ENCODE data around the gene RFX8. TPM values are rescaled to one million over a fixed set of nuclear protein-coding genes. Genes with fewer than 3 reads are reported as not detected.

The RFX8 gene
- total and polyA plus RNA-seq, 9 of the 15 experiments (the other 6 are each of a cell fraction or from before 2014, with no cell fraction given) = not detected

DNA sequence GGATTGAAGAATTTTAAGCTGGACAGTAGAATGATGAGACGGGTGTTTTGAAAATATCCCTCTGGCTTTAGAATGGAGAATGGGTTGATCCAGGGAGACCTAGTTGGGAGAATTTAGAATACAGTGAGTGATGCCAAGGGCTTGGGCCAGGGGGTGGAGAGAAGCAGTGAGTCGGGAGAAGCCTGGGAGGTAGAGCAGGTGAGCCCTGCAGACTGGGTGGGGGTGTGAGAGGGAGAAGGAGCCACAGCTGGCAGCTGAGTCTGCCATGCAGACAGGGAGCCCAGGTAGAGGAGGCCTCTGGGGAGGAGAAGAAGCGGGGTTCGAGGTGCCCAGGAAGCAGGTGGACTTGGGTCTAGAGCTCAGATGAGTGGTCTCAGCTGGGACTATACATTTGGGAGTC is 105.8 kb downstream of the RFX8 start (continued):
- TF ChIP-seq, protein P1, sequence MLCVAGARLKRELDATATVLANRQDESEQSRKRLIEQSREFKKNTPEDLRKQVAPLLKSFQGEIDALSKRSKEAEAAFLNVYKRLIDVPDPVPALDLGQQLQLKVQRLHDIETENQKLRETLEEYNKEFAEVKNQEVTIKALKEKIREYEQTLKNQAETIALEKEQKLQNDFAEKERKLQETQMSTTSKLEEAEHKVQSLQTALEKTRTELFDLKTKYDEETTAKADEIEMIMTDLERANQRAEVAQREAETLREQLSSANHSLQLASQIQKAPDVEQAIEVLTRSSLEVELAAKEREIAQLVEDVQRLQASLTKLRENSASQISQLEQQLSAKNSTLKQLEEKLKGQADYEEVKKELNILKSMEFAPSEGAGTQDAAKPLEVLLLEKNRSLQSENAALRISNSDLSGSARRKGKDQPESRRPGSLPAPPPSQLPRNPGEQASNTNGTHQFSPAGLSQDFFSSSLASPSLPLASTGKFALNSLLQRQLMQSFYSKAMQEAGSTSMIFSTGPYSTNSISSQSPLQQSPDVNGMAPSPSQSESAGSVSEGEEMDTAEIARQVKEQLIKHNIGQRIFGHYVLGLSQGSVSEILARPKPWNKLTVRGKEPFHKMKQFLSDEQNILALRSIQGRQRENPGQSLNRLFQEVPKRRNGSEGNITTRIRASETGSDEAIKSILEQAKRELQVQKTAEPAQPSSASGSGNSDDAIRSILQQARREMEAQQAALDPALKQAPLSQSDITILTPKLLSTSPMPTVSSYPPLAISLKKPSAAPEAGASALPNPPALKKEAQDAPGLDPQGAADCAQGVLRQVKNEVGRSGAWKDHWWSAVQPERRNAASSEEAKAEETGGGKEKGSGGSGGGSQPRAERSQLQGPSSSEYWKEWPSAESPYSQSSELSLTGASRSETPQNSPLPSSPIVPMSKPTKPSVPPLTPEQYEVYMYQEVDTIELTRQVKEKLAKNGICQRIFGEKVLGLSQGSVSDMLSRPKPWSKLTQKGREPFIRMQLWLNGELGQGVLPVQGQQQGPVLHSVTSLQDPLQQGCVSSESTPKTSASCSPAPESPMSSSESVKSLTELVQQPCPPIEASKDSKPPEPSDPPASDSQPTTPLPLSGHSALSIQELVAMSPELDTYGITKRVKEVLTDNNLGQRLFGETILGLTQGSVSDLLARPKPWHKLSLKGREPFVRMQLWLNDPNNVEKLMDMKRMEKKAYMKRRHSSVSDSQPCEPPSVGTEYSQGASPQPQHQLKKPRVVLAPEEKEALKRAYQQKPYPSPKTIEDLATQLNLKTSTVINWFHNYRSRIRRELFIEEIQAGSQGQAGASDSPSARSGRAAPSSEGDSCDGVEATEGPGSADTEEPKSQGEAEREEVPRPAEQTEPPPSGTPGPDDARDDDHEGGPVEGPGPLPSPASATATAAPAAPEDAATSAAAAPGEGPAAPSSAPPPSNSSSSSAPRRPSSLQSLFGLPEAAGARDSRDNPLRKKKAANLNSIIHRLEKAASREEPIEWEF (CRISPR knock-in tag; IDR thresholded peaks at IDR 0.05) = no peak
- TF ChIP-seq, protein P2, sequence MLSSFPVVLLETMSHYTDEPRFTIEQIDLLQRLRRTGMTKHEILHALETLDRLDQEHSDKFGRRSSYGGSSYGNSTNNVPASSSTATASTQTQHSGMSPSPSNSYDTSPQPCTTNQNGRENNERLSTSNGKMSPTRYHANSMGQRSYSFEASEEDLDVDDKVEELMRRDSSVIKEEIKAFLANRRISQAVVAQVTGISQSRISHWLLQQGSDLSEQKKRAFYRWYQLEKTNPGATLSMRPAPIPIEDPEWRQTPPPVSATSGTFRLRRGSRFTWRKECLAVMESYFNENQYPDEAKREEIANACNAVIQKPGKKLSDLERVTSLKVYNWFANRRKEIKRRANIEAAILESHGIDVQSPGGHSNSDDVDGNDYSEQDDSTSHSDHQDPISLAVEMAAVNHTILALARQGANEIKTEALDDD (IDR thresholded peaks at IDR 0.05) = no peak
- TF ChIP-seq SIN3B (IDR thresholded peaks at IDR 0.05; ENCODE audit: low read depth) = no peak
- TF ChIP-seq HOXB6 (CRISPR knock-in tag; IDR thresholded peaks at IDR 0.05; ENCODE audit: borderline replicate concordance) = no peak

DNA sequence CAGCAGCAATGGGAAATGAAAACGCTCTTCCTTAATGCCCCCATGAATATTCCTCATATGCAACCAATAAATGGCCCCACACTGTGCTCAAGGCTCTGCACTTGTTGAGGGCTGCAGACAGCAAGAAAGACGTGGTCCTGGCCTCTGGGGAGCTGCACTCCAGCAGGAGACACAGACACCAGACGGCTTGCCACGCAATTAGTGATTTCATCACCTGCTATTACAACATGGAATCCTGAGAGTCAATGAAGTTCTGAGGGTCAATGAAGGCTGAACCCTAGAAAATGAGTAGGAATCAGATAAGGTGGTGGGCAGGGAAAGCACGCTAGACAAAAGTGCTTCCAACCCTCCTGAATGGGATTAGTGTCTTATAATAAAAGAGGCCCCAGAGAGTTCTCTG is 106.5 kb downstream of the RFX8 start:
- CTCF ChIA-PET (ENCODE audit: low intra/inter-chr PET ratio) = no interaction called here
- no peaks in the 10 kb centered on the region for H3K4me1 ChIP-seq (replicated peaks in 1 of 2; ENCODE audit: control insufficient read depth in 2 of 2, insufficient read depth in 2 of 2, low read length in 2 of 2)
- H3K9me3 ChIP-seq (replicated peaks; ENCODE audit: control insufficient read depth, insufficient read depth, low read depth, low read length) = no peaks in the 10 kb centered on the region
- no peak for ATAC-seq
- no peak overlapping the region for H3K4me2 ChIP-seq (ENCODE audit: insufficient read depth, low read length)
- peaks cover 7 to 49% of the 10 kb centered on the region in 2 experiments; a peak in 4 of 5 replicates for H3K27me3 ChIP-seq (ENCODE audit: control insufficient read depth in 2 of 2, insufficient read depth in 2 of 2, low read length in 2 of 2)
- intact Hi-C loops (cut with micrococcal nuclease) = no loop called here
- FAIRE-seq = no peak
- POLR2A ChIA-PET = no interaction called here
- no peaks in the 10 kb centered on the region for H3K79me2 ChIP-seq (ENCODE audit: control insufficient read depth, insufficient read depth, low read length)
- no peak overlapping the region for H3K4me3 ChIP-seq
- H3K36me3 ChIP-seq (ENCODE audit: control insufficient read depth, insufficient read depth, low read length) = no peaks in the 10 kb centered on the region
- no TSS peak for BruUV-seq (replicated peaks)
- H3K9ac ChIP-seq (ENCODE audit: insufficient read depth in 1 of 2, low read depth in 2 of 2, low read length in 2 of 2) = no peak overlapping the region
- no peaks in the 10 kb centered on the region for H4K20me1 ChIP-seq (replicated peaks; ENCODE audit: control insufficient read depth, insufficient read depth, low read length)
- 0% methylated on average over 5 of the region's 5 CpGs for WGBS (ENCODE audit: insufficient coverage, low coverage, missing lambda C conversion rate)
- no peak for DNase-seq (ENCODE audit: extremely low read depth in 1 of 4, low spot score in 3 of 4)
- in situ Hi-C loops (cut with MboI) = no loop called here
- H2AFZ ChIP-seq (ENCODE audit: low read depth, low read length) = no peak overlapping the region
- H3K9me1 ChIP-seq (ENCODE audit: control insufficient read depth, insufficient read depth, low read length) = no peaks in the 10 kb centered on the region
- H3K27ac ChIP-seq (ENCODE audit: extremely low read depth, low read depth, low read length) = no peak overlapping the region
- no peak for TF ChIP-seq ETV1 (tag; conservative IDR thresholded peaks at IDR 0.05; ENCODE audit: low read depth)
- TF ChIP-seq WHSC1 (IDR thresholded peaks at IDR 0.05; ENCODE audit: low read length) = no peak
- no peak for TF ChIP-seq MTA2 (IDR thresholded peaks at IDR 0.05; ENCODE audit: low read depth)
- no peak for TF ChIP-seq TAF1 (IDR thresholded peaks at IDR 0.05; ENCODE audit: control insufficient read depth, extremely low read depth, insufficient read depth, low read length, severe bottlenecking)
- TF ChIP-seq ZZZ3 (IDR thresholded peaks at IDR 0.05) = no peak
- no peak for TF ChIP-seq SMAD4 (CRISPR knock-in tag; conservative IDR thresholded peaks at IDR 0.05)
- no peak for TF ChIP-seq DPF2 (IDR thresholded peaks at IDR 0.05)
- TF ChIP-seq, protein P3, sequence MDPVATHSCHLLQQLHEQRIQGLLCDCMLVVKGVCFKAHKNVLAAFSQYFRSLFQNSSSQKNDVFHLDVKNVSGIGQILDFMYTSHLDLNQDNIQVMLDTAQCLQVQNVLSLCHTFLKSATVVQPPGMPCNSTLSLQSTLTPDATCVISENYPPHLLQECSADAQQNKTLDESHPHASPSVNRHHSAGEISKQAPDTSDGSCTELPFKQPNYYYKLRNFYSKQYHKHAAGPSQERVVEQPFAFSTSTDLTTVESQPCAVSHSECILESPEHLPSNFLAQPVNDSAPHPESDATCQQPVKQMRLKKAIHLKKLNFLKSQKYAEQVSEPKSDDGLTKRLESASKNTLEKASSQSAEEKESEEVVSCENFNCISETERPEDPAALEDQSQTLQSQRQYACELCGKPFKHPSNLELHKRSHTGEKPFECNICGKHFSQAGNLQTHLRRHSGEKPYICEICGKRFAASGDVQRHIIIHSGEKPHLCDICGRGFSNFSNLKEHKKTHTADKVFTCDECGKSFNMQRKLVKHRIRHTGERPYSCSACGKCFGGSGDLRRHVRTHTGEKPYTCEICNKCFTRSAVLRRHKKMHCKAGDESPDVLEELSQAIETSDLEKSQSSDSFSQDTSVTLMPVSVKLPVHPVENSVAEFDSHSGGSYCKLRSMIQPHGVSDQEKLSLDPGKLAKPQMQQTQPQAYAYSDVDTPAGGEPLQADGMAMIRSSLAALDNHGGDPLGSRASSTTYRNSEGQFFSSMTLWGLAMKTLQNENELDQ (CRISPR knock-in tag; IDR thresholded peaks at IDR 0.05; ENCODE audit: borderline replicate concordance) = no peak
- no peak for TF ChIP-seq NEUROD1 (IDR thresholded peaks at IDR 0.05; ENCODE audit: borderline replicate concordance, low read depth, low read length, partially characterized antibody)
- no peak for TF ChIP-seq PPARD (CRISPR knock-in tag; IDR thresholded peaks at IDR 0.05)

Measured in K562 (cell line).